Lung (tissue), 12 donors: ENCODE data around the gene SCMH1. TPM values are rescaled to one million over a fixed set of nuclear protein-coding genes. Genes with fewer than 3 reads are reported as not detected.

Experiments
- ATAC-seq: fragments of 200-7000 bp; cut with Tn5 transposase; one replicate; pipeline ENCODE4 v1.9.1; 2020; ENCODE audit warnings: moderate number of reproducible peaks; ENCODE audit not compliant: insufficient read depth, low FRiP score
- DNase-seq, 3 donors: peaks; one replicate each; pipeline ENCODE4 v3.0.0-alpha.2; 2013 to 2017
- H3K27ac ChIP-seq, 2 donors: one replicate each; pipeline ENCODE4 v1.5.1; 2013; ENCODE audit warnings: mild to moderate bottlenecking in 2 of 2, moderate library complexity in 2 of 2, control low read depth in 1 of 2, inconsistent platforms in 1 of 2, low read depth in 1 of 2, low read length in 1 of 2
- H3K27me3 ChIP-seq, 3 donors: one replicate each; pipeline ENCODE4 v1.5.1; 2013; ENCODE audit warnings: low read length in 2 of 3; ENCODE audit not compliant: control insufficient read depth in 3 of 3, insufficient read depth in 3 of 3
- H3K36me3 ChIP-seq, 4 donors: one replicate each; pipeline ENCODE4 v1.5.1; 2013; ENCODE audit warnings: low read length in 4 of 4, mild to moderate bottlenecking in 1 of 4, moderate library complexity in 1 of 4; ENCODE audit not compliant: control insufficient read depth in 4 of 4, insufficient read depth in 4 of 4
- H3K4me1 ChIP-seq, 5 donors: one replicate each; pipeline ENCODE4 v1.5.1; 2013; ENCODE audit warnings: low read length in 5 of 5, mild to moderate bottlenecking in 2 of 5, moderate library complexity in 1 of 5; ENCODE audit not compliant: control insufficient read depth in 5 of 5, insufficient read depth in 5 of 5
- H3K4me3 ChIP-seq: one replicate; pipeline ENCODE4 v1.5.1; 2013; ENCODE audit warnings: mild to moderate bottlenecking, control low read depth, moderate library complexity
- H3K9ac ChIP-seq, 2 donors: one replicate each; pipeline ENCODE4 v1.5.1; 2013; ENCODE audit warnings: low read length in 2 of 2, control low read depth in 1 of 2; ENCODE audit not compliant: insufficient read depth in 1 of 2
- H3K9me3 ChIP-seq, 4 donors: one replicate each; pipeline ENCODE4 v1.5.1; 2013; ENCODE audit warnings: low read length in 3 of 4, mild to moderate bottlenecking in 1 of 4, moderate library complexity in 1 of 4; ENCODE audit not compliant: control insufficient read depth in 4 of 4, insufficient read depth in 3 of 4
- CTCF ChIP-seq: IDR thresholded peaks from 2 replicates; pipeline ENCODE4 v1.5.1; 2012; ENCODE audit warnings: mild to moderate bottlenecking; ENCODE audit errors: control extremely low read depth, extremely low read depth
- WGBS, 2 donors: extraction: QIAGEN DNeasy Blood & Tissue Kit; methylation state at CpG; one replicate each; pipeline ENCODE4 v1.1.7; 2013; 5-methylcytosine and 5-hydroxymethylcytosine counted together
- polyA plus RNA-seq, 2 donors: library from polyadenylated mRNA; stranded (reverse); fragments of 200-250 nt; gene quantifications; one replicate each; pipeline ENCODE4 v1.2.1, GENCODE V29; 2013
- total RNA-seq, 2 donors: library from RNA; depleted of rRNA in 1 of 2; stranded (reverse); fragments of >200 nt in 1 of 2; gene quantifications; one replicate each; pipeline ENCODE4 v1.2.1, GENCODE V29; 2014 to 2021
- donor health status: control.
- donor health status: control.
- donor health status: Bipolar disorder and iron deficiency.
- donor health status: healthy.
- donor health status: DM: yes; HTN: yes; CAD: no.

SCMH1 gene
- total and polyA plus RNA-seq, 4 donors: 20.7 to 43.5 (median 28.8) TPM

DNA sequence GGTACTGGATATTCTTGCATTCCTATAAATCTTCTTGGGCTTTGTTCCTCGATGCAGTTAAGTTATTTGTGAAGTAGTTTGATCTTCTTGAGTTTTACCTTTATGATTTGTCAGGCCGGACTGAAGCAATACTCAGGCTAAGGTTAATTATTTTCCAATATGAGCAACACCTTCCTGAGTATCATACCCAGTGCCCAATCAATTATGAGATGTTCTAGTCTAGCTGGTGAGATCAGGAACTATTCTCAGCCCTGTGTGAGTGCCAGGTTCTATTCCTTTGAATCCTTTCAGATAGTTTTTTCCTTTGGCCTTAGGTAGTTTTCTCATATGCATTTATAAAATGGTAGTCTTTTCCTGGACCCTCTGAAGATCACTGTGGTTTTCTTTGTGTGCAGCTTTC, 92.5 kb downstream of the SCMH1 start:
- peaks cover 0 to 33% (median 16%) of the 10 kb centered on the region in 5 donors for H3K4me1 ChIP-seq
- WGBS, 2 donors: 66 to 77% methylated on average over 2 of the region's 2 CpGs
- H3K27me3 ChIP-seq: peaks cover 0 to 2% (median 0%) of the 10 kb centered on the region in 3 donors
- no peak for DNase-seq
- no peak for ATAC-seq
- peaks cover 0 to 13% (median 8%) of the 10 kb centered on the region in 4 donors for H3K36me3 ChIP-seq
- no peak overlapping the region for H3K9ac ChIP-seq
- H3K9me3 ChIP-seq: no peaks in the 10 kb centered on the region
- peak overlapping the region in 1 of 2 donors; percentile 12 for H3K27ac ChIP-seq
- no peak overlapping the region for H3K4me3 ChIP-seq
- TF ChIP-seq CTCF: no peak

- WGBS, 2 donors: 89 to 90% methylated on average over 1 of the region's 1 CpG
- no peak for TF ChIP-seq CTCF
- no peak for ATAC-seq
- Histone ChIP-seq H3K27me3 (no peaks in the 10 kb centered on the region), H3K9me3 (peaks cover 0 to 7% (median under 1%) of the 10 kb centered on the region in 4 donors), H3K4me1 (no peaks in the 10 kb centered on the region), H3K36me3 (peaks cover 2 to 30% (median 14%) of the 10 kb centered on the region in 4 donors), H3K9ac (no peak overlapping the region), H3K27ac (no peak overlapping the region), H3K4me3 (no peak overlapping the region)
- DNase-seq: no peak
These were observed 97.8 kb downstream of the SCMH1 start for GRCh38 chr1:41144285-41144684.

- no peak for TF ChIP-seq CTCF
These were observed 103.6 kb downstream of the SCMH1 start for GRCh38 chr1:41138549-41138948.

More at GRCh38 chr1:41138549-41138948, 103.6 kb downstream of the SCMH1 start:
- Histone ChIP-seq H3K4me1 (no peaks in the 10 kb centered on the region), H3K36me3 (peaks cover 2 to 30% (median 14%) of the 10 kb centered on the region in 4 donors), H3K27ac (no peak overlapping the region), H3K4me3 (no peak overlapping the region), H3K9ac (no peak overlapping the region), H3K9me3 (peaks cover 0 to 7% (median under 1%) of the 10 kb centered on the region in 4 donors), H3K27me3 (no peaks in the 10 kb centered on the region)
- 99 to 100% methylated on average over 1 of the region's 1 CpG for WGBS, 2 donors
- ATAC-seq (no peak), DNase-seq (no peak)
